Ammon's horn (tissue), 1 donor: Measurements from ENCODE around the gene GTF3C4.

ENCODE experiments used
- DNase-seq: peaks from one replicate; pipeline ENCODE4 v3.0.0-alpha.2; 2016; ENCODE audit warnings: low spot score

GTF3C4 gene

GRCh38 chr9:132648283-132648682 lies 22.0 kb upstream of the GTF3C4 start:
- no peak for DNase-seq

- no peak for DNase-seq
Measured at GRCh38 chr9:132648685-132649084, 21.6 kb upstream of the GTF3C4 start.

DNA sequence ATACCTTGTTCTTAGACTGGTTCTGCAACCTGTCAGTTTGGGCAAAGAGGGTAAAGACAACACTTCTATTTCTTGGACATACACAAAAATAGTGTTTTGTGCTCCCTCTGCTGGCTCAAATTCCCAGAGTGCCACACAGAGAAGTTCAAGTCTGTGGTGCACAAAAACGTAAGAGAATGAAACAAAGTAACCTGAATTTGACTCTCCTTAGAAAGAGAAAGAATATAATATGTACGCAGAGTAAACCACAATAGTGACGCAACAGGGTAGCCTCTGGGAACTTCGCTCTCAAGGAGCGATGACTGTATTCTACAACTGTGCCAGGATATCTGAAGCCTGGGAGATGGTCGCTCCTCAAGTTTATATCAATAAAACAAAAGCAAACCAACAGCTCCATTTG lies 19.0 kb upstream of the GTF3C4 start:
- no peak for DNase-seq

GRCh38 chr9:132656299-132656698 lies 14.0 kb upstream of the GTF3C4 start:
- no peak for DNase-seq

DNA sequence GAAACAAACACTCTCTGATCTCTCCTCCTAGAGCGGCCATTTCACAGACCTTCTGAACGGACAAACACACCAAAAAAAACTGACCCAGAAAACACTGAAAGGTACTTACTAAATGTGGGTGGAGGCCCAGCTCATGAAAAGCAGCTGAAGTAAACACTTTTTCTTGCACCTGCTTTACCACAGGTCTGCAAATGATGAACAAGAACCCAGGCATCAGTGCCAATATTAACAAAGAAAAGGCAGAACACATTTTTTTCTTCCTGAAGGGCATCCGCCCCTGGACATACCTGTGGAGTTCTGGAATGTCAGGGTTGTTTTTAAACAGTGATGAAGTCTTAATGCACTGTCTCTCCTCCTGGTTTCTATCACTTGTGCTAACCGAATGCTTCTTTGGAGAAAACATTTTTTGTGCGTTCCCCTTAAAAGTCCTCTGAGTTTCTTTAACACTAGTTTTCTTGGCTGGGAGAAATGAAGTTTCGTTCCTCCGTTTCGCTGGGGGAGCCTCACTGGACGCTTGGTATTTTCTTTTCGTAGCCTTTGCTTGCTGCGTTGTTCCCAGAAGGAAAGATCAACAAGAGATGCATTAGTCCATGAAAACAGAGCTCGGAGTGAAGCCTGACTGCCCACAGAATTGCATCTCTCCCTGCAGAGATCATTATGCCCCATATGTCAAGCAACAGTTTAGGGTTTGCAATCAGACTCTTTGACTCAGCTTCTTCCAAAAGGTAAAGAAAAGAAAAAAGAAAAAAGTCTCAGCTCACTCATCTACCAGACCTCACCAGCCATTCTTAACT lies 7.9 kb upstream of the GTF3C4 start:
- no peak for DNase-seq

GRCh38 chr9:132663117-132663516 lies 7.1 kb upstream of the GTF3C4 start:
- no peak for DNase-seq

DNA sequence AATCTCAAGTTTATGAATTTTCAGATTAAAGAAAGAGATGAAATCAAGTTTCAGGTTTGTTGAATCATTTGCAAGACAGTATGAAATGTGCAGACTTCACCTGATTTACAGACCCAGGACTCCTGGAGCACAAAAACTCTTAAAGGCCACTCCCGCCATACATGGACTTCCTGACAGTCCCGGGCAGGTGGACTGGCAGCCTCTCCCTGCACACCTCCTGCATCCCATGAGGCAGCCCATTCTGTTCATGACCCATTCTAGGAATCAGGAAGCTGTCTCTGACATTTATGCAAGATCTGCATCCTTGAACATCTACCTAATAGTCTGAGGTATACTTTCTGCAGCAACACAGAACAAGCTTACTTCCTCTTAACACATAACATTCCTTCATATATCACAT lies 6.4 kb upstream of the GTF3C4 start:
- DNase-seq, result no peak

GRCh38 chr9:132669319-132669697 lies 956 bp upstream of the GTF3C4 start:
- DNase-seq, result no peak

GRCh38 chr9:132669698-132670456 lies 387 bp upstream of the GTF3C4 start, which contains the start of gene DDX31:
Gene DDX31, minus strand, starts transcription at chr9:132669983. Its CDS starts 49 bp downstream, at chr9:132669934.
- DNase-seq, result peak; percentile 88

GRCh38 chr9:132671620-132672412 lies 1.6 kb downstream of the GTF3C4 start:
- no peak for DNase-seq

- DNase-seq, result no peak
Measured at GRCh38 chr9:132672413-132672690, 2.1 kb downstream of the GTF3C4 start.

GRCh38 chr9:132673355-132673754 lies 3.1 kb downstream of the GTF3C4 start:
- DNase-seq, result no peak

- DNase-seq, result no peak
Measured at GRCh38 chr9:132674485-132674884, 4.2 kb downstream of the GTF3C4 start.

DNA sequence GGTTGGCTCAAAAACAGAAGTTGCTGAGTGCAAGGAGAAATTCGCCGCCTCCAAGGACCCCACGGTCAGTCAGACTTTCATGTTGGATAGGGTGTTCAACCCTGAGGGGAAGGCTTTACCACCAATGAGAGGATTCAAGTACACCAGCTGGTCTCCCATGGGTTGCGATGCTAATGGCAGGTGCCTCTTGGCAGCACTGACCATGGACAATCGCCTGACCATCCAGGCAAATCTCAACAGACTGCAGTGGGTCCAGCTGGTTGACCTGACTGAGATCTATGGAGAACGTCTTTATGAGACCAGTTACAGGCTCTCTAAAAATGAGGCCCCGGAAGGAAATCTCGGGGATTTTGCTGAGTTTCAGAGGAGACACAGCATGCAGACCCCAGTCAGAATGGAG lies 7.7 kb downstream of the GTF3C4 start:
- DNase-seq, result no peak

DNA sequence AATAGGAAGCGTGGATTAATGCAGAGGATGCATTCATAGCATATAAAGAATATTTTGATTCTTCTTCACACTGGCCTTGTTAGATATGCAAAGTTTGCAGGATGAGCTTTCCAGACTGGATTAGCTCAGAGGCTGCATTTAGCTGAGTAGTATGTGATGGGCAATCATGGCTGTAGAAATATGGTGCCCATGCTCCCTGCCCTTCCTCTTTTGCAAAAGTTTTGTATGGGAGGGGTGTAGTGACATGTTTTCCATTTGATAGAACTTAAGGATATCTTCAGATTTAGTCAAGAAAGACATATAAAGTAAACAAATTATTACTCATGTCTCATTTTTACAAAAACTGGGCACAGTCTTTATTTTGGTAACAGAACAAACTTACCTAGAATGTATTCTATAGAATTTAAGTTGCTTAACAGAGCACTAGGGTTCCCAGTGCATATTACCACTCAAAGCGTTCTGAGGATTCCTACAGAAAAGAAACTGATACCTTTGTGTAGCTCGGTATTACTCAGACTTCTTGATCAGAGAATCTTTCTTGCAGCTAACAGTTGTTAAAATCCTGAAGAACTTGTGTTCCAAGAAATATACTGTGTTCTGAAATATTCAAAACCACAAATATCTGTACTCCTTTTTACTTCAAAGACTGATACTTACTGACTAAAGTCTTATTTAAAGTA lies 9.8 kb downstream of the GTF3C4 start:
- no peak for DNase-seq

DNA sequence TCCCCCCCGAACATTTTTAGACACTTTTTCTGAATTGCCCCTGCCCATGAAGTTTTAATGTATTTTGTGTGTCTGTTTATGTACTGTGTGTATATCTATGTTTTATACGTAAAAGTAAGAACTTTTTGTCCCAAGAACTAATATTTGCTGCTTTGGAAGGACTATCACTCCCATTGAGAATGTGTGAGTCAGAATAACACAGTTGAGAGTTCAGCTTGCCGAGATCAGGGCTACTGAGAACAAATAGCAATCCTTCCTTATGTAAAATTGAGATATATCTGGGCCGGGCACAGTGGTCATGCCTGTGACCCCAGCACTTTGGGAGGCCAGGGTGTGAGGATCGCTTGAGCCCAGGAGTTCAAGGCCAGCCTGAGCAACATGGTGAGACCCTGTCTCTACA lies 11.3 kb downstream of the GTF3C4 start:
- DNase-seq, result no peak

GRCh38 chr9:132683873-132684272 lies 13.6 kb downstream of the GTF3C4 start:
- no peak for DNase-seq

DNA sequence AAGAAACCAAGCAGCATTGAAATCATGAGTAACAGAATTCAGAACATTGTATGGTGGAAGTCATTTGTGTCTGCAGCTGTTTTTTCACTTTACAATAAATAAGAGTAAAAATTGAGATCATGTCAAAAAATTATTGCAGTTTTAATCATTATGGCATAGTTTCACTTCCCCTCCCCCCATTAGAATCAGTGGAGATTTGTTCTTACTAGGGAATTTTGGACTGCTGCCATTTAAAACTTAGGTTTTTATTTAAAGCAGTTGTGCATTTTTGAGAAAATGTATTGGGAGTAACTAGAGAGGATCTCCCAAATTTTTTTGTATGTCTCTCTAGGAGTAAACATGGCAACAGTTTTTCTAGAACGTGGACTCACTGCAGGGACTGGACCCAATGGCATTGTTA lies 20.4 kb downstream of the GTF3C4 start:
- no peak for DNase-seq

DNA sequence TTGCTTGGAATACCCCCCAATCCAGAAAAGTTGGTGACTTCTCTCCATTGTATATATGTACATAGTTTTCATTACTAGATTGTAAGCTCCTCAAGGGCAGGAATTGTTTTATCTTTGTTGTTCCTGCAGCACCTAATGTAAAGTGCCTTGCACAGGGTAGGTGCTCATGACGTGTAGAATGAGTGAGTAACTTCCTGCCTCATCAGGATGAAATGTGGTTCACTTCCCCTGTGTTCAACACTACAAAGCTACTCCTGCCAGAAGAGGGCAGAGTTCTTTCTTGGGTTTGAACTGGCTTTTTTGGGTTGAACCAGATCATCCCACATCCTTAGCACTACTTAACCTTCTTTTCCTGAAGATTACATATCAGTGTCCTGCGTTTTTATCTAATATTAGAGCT lies 23.9 kb downstream of the GTF3C4 start:
- DNase-seq, result no peak

DNA sequence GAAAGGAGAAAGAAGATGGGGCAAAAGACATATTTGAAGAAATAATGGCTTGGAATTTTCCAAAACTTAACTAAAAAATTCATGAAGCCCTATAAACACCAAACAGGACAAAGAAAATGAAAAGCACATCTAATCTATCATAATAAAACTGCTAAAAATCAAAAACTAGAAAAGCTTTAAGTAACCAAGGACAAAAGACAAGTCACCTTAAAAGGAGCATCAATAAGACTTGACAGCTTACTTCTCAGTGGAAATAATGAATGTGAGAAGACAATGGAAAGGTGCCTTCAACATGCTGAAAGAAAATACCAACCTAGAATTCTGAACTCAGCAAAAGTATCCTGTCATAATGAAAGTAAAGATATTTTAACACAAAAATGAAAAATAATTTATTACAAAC lies 27.0 kb downstream of the GTF3C4 start:
- DNase-seq, result no peak

DNA sequence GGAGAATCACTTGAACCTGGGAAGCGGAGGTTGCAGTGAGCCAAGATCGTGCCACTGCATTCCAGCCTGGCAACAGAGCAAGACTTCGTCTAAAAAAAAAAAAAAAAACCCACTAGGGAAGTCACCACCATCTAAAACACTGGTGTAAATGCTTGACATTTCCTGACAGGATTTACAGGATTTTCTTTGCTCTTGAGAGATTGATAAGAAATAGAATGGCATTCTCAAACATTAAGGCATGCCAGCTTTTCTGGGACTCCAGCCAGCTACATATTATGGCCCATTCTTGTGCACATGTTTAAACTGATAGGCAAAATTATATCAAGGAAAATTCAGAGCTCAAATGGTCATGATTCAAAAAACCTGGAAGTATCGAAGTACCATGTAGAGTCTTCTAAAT lies 28.7 kb downstream of the GTF3C4 start:
- DNase-seq, result no peak

- no peak for DNase-seq
Measured at GRCh38 chr9:132699956-132700355, 29.7 kb downstream of the GTF3C4 start.
